ENCODE data around the gene CCNE1. TPM values are rescaled to one million over a fixed set of nuclear protein-coding genes. Genes with fewer than 3 reads are reported as not detected.

The CCNE1 gene
- total and polyA plus RNA-seq, 2 donors from 2014 or later = 1.3 to 1.4 TPM

- no peak for DNase-seq
- no peaks in the 10 kb centered on the region for H3K4me1 ChIP-seq (ENCODE audit: control insufficient read depth in 2 of 3, insufficient read depth in 2 of 3, low read depth in 1 of 3, low read length in 3 of 3)
- FAIRE-seq = no peak
- intact Hi-C loops (cut with DNase I) = no loop called here
- H3K4me3 ChIP-seq (ENCODE audit: low read length in 3 of 3) = no peak overlapping the region
- H3K27ac ChIP-seq (ENCODE audit: low read depth in 2 of 2, low read length in 2 of 2) = no peak overlapping the region
- no peaks in the 10 kb centered on the region for H3K36me3 ChIP-seq (ENCODE audit: control insufficient read depth in 2 of 3, insufficient read depth in 3 of 3, low read length in 3 of 3)
- H3K9me3 ChIP-seq (ENCODE audit: control insufficient read depth in 2 of 3, insufficient read depth in 1 of 3, low read length in 3 of 3) = no peaks in the 10 kb centered on the region
- H3K9ac ChIP-seq (ENCODE audit: low read length in 3 of 3) = no peak overlapping the region
- TF ChIP-seq, protein P1, sequence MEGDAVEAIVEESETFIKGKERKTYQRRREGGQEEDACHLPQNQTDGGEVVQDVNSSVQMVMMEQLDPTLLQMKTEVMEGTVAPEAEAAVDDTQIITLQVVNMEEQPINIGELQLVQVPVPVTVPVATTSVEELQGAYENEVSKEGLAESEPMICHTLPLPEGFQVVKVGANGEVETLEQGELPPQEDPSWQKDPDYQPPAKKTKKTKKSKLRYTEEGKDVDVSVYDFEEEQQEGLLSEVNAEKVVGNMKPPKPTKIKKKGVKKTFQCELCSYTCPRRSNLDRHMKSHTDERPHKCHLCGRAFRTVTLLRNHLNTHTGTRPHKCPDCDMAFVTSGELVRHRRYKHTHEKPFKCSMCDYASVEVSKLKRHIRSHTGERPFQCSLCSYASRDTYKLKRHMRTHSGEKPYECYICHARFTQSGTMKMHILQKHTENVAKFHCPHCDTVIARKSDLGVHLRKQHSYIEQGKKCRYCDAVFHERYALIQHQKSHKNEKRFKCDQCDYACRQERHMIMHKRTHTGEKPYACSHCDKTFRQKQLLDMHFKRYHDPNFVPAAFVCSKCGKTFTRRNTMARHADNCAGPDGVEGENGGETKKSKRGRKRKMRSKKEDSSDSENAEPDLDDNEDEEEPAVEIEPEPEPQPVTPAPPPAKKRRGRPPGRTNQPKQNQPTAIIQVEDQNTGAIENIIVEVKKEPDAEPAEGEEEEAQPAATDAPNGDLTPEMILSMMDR (IDR thresholded peaks at IDR 0.05; ENCODE audit: borderline replicate concordance, extremely low read depth, insufficient read depth) = no peak
- H3K27me3 ChIP-seq (ENCODE audit: control insufficient read depth, insufficient read depth, low read length) = no peaks in the 10 kb centered on the region
These were observed 26.2 kb downstream of the CCNE1 start for GRCh38 chr19:29837996-29838395.

GRCh38 chr19:29840066-29840950, 28.5 kb downstream of the CCNE1 start:
- H3K9me3 ChIP-seq (ENCODE audit: control insufficient read depth in 2 of 3, insufficient read depth in 1 of 3, low read length in 3 of 3) = no peaks in the 10 kb centered on the region
- DNase-seq = no peak
- no peaks in the 10 kb centered on the region for H3K27me3 ChIP-seq (ENCODE audit: control insufficient read depth, insufficient read depth, low read length)
- no peak for FAIRE-seq
- no peaks in the 10 kb centered on the region for H3K36me3 ChIP-seq (ENCODE audit: control insufficient read depth in 2 of 3, insufficient read depth in 3 of 3, low read length in 3 of 3)
- intact Hi-C loops (cut with DNase I) = no loop called here
- no peak overlapping the region for H3K27ac ChIP-seq (ENCODE audit: low read depth in 2 of 2, low read length in 2 of 2)
- TF ChIP-seq, protein P1 (IDR thresholded peaks at IDR 0.05; ENCODE audit: borderline replicate concordance, extremely low read depth, insufficient read depth) = no peak
- no peak overlapping the region for H3K9ac ChIP-seq (ENCODE audit: low read length in 3 of 3)
- H3K4me3 ChIP-seq (ENCODE audit: low read length in 3 of 3) = no peak overlapping the region
- H3K4me1 ChIP-seq (ENCODE audit: control insufficient read depth in 2 of 3, insufficient read depth in 2 of 3, low read depth in 1 of 3, low read length in 3 of 3) = peaks cover 0 to 14% (median 0%) of the 10 kb centered on the region in 3 donors

- H3K9ac ChIP-seq (ENCODE audit: low read length in 3 of 3) = no peak overlapping the region
- FAIRE-seq = no peak
- no peak overlapping the region for H3K27ac ChIP-seq (ENCODE audit: low read depth in 2 of 2, low read length in 2 of 2)
- no peak overlapping the region for H3K4me3 ChIP-seq (ENCODE audit: low read length in 3 of 3)
- TF ChIP-seq, protein P1 (IDR thresholded peaks at IDR 0.05; ENCODE audit: borderline replicate concordance, extremely low read depth, insufficient read depth) = no peak
- intact Hi-C loops (cut with DNase I) = no loop called here
- DNase-seq = no peak
- no peaks in the 10 kb centered on the region for H3K36me3 ChIP-seq (ENCODE audit: control insufficient read depth in 2 of 3, insufficient read depth in 3 of 3, low read length in 3 of 3)
- no peaks in the 10 kb centered on the region for H3K27me3 ChIP-seq (ENCODE audit: control insufficient read depth, insufficient read depth, low read length)
- H3K9me3 ChIP-seq (ENCODE audit: control insufficient read depth in 2 of 3, insufficient read depth in 1 of 3, low read length in 3 of 3) = no peaks in the 10 kb centered on the region
- peaks cover 0 to 18% (median 0%) of the 10 kb centered on the region in 3 donors for H3K4me1 ChIP-seq (ENCODE audit: control insufficient read depth in 2 of 3, insufficient read depth in 2 of 3, low read depth in 1 of 3, low read length in 3 of 3)
These were observed 29.4 kb downstream of the CCNE1 start for GRCh38 chr19:29841209-29841558.
